Measurements from ENCODE around the gene GAPT.
"Not testable (repeated sequence)": the region's sequence is repeated elsewhere in the genome, so short reads cannot be mapped to it uniquely, and the experiment has no call there.

Gene GAPT

DNA sequence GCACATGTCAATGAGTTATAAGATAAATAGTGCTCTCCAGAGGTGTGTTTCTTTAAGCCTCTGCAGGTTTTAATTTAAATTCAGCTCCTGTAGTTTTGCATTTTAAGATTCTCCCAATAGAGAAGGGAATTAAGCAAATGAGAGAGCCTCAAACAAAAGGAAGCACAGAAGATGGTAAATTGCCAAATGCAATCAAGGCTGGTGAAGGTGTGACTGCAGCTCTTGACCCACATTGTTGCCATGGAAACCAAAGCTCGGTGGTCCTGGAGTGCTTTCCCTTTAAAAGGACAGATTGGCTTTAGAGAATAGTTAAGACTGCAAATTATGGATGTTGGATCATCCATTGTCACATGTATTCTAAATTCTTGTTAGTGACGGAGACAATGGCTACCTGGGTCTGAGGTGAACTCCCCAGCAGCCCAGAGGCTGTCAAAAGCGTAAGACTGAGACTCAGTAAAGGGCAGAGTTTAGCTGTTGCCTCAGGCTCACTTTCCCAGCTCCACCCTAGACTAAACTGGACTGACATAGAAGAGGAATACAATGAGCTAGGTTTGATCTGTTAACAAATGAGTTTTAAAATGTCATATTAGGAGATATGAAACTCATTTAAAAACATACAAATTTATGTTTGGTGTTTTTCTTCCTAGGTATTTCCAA is 12.3 kb downstream of the GAPT start:
- DNase-seq (ENCODE audit: low read depth in 3 of 3), result no peak

DNA sequence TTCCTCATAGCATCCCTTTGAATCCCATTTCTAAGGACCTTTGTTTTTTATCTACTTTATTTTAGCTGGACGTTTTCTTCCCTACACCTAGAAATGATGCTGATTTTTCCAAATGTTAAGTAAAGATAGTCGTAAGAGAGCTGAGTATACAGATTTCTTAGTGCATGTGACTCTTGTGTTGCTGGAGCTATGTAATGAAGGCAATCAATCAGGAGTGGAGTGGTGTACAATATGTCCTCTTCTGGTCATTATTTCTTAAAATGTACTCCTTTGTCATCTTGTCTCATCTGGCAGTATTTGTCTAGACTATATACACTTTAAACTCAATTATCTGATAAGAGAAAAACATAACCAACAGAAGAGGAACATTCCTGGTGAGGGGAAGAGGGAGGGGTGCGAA is 13.5 kb downstream of the GAPT start:
- DNase-seq (ENCODE audit: low read depth in 3 of 3), result no peak

- DNase-seq (ENCODE audit: low read depth in 3 of 3), result no peak
Observed at GRCh38 chr5:58505502-58505901, 14.3 kb downstream of the GAPT start.

- no peak for DNase-seq (ENCODE audit: low read depth in 3 of 3)
Observed at GRCh38 chr5:58505971-58506640, 14.9 kb downstream of the GAPT start.

GRCh38 chr5:58507715-58508114 is 16.5 kb downstream of the GAPT start:
- no peak for DNase-seq (ENCODE audit: low read depth in 3 of 3)

GRCh38 chr5:58517198-58517597 is 26.0 kb downstream of the GAPT start:
- no peak for DNase-seq (ENCODE audit: low read depth in 3 of 3)

DNA sequence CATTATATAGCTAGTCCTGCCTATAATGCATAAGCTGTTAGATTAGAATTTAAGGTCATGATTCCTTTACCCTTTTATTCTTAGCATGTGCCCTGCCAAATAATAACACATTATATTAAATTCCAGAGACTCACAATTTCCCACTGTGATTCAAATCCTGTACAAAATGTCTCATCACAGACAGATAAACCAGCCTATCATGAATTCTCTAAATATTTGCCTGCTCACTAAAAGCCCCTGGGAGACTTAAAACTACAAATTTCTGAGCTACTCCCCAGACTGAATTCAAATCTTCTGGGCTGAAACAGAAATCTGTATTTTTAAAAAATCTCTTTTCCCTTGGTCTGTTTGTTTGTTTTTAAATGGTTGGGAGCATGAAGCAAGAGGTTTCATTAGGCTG is 32.7 kb downstream of the GAPT start:
- DNase-seq (ENCODE audit: low read depth in 3 of 3), result no peak

DNA sequence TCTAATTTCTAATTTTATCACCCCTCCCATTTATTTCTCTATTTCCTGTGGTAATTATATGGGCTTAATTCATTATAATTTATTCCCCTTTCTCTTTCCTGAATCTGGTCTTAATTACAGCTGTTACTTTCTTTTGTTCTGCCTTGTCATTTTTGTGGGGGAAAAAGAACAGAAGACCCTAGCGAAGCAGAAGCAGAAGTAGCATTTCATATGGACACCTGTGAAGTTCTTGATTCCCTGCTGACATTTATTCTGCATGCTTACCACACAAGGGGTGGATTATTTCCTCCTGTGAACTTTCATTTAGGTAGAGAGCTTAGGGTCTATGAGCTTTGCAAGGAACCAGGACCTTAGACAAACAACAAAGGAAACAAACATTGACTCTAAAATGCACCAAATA is 33.3 kb downstream of the GAPT start:
- no peak for DNase-seq (ENCODE audit: low read depth in 3 of 3)

DNA sequence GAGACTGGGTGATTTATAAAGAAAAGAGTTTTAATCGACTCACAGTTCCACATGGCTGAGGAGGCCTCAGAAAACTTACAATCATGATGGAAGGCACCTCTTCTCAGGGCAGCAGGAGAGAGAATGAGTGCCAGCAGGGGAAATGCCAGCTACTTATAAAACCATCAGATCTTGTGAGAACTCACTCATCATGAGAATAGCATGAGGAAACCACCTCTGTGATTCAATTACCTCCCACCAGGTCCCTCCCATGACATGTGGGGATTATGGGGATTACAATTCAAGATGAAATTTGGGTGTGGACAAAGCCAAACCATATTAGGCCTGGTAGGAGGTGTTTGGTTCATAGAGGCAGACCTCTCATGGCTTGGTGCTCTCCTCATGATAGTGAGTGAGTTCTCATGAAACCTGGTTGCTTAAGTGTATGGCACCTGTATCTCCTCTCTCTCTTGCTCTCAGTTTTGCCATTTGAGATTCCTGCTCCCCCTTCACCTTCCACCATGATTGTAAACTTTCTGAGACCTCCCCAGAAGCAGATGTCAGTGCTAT is 39.8 kb downstream of the GAPT start:
- DNase-seq (ENCODE audit: low read depth in 3 of 3), result no peak

- not testable (repeated sequence) for DNase-seq (ENCODE audit: low read depth in 3 of 3)
Observed at GRCh38 chr5:58541935-58542334, 50.7 kb downstream of the GAPT start.

- DNase-seq (ENCODE audit: low read depth in 3 of 3), result no peak
Observed at GRCh38 chr5:58542709-58543108, 51.5 kb downstream of the GAPT start.

GRCh38 chr5:58543723-58544122 is 52.5 kb downstream of the GAPT start:
- no peak for DNase-seq (ENCODE audit: low read depth in 3 of 3)

GRCh38 chr5:58544195-58544594 is 53.0 kb downstream of the GAPT start:
- no peak for DNase-seq (ENCODE audit: low read depth in 3 of 3)

- no peak for DNase-seq (ENCODE audit: low read depth in 3 of 3)
Observed at GRCh38 chr5:58544926-58545325, 53.7 kb downstream of the GAPT start.

- no peak for DNase-seq (ENCODE audit: low read depth in 3 of 3)
Observed at GRCh38 chr5:58545912-58546311, 54.7 kb downstream of the GAPT start.
